Neural cell (in vitro differentiated cells): ENCODE results near the gene CHST2.

Experiments used
- EZH2 ChIP-seq: fragments of 200-600, 300-800 bp; shearing (Covaris generic), sonication (generic); IDR thresholded peaks from 2 replicates; pipeline ENCODE4 v1.6.1; 2014; ENCODE audit warnings: antibody characterized with exemption, low read length, borderline replicate concordance, mild to moderate bottlenecking; ENCODE audit not compliant: insufficient read depth, poor library complexity, severe bottlenecking
- MXI1 ChIP-seq: fragments of 450-650 bp; conservative IDR thresholded peaks from 2 replicates; pipeline ENCODE4 v1.6.1; 2014; ENCODE audit warnings: antibody characterized with exemption, mild to moderate bottlenecking; ENCODE audit not compliant: poor library complexity, severe bottlenecking
- POLR2AphosphoS5 ChIP-seq: IDR thresholded peaks from 2 replicates; pipeline ENCODE4 v1.6.1; 2012
- TAF1 ChIP-seq: IDR thresholded peaks from 2 replicates; pipeline ENCODE4 v1.6.1; 2012; ENCODE audit warnings: low read depth
- TF ChIP-seq, protein P1 (sequence below): fragments of 450-650 bp; IDR thresholded peaks from 2 replicates; pipeline ENCODE4 v1.5.1; 2014; ENCODE audit warnings: antibody characterized with exemption, mild to moderate bottlenecking, moderate library complexity; ENCODE audit not compliant: poor library complexity, severe bottlenecking

- TF ChIP-seq, protein P1, sequence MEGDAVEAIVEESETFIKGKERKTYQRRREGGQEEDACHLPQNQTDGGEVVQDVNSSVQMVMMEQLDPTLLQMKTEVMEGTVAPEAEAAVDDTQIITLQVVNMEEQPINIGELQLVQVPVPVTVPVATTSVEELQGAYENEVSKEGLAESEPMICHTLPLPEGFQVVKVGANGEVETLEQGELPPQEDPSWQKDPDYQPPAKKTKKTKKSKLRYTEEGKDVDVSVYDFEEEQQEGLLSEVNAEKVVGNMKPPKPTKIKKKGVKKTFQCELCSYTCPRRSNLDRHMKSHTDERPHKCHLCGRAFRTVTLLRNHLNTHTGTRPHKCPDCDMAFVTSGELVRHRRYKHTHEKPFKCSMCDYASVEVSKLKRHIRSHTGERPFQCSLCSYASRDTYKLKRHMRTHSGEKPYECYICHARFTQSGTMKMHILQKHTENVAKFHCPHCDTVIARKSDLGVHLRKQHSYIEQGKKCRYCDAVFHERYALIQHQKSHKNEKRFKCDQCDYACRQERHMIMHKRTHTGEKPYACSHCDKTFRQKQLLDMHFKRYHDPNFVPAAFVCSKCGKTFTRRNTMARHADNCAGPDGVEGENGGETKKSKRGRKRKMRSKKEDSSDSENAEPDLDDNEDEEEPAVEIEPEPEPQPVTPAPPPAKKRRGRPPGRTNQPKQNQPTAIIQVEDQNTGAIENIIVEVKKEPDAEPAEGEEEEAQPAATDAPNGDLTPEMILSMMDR = no peak
- TF ChIP-seq EZH2 (no peak), TAF1 (no peak), POLR2AphosphoS5 (no peak), MXI1 (no peak)
Measured at GRCh38 chr3:143155756-143156155, 36.2 kb downstream of the CHST2 start.
